A172 (cell line): Measurements from ENCODE around the gene ODF4. TPM values are rescaled to one million over a fixed set of nuclear protein-coding genes. Genes with fewer than 3 reads are reported as not detected.

Experiments used
- DNase-seq: peaks from one replicate; pipeline ENCODE4 v3.0.0-alpha.2; 2015; ENCODE audit warnings: low spot score
- total RNA-seq: library from RNA; depleted of rRNA; stranded (reverse); fragments of >200 nt; shearing (Covaris generic); gene quantifications from 2 replicates; pipeline ENCODE4 v1.2.3, GENCODE V29; 2014; rRNA removed

Gene ODF4
- not detected in 2 replicates for total RNA-seq

- DNase-seq, result no peak
Measured at GRCh38 chr17:8339540-8339939, at the start of gene ODF4. Gene ODF4, plus strand, starts transcription at chr17:8339840. Its CDS starts 212 bp downstream, at chr17:8340052.

GRCh38 chr17:8290043-8290442 lies 49.6 kb upstream of the ODF4 start:
- DNase-seq, result no peak

DNA sequence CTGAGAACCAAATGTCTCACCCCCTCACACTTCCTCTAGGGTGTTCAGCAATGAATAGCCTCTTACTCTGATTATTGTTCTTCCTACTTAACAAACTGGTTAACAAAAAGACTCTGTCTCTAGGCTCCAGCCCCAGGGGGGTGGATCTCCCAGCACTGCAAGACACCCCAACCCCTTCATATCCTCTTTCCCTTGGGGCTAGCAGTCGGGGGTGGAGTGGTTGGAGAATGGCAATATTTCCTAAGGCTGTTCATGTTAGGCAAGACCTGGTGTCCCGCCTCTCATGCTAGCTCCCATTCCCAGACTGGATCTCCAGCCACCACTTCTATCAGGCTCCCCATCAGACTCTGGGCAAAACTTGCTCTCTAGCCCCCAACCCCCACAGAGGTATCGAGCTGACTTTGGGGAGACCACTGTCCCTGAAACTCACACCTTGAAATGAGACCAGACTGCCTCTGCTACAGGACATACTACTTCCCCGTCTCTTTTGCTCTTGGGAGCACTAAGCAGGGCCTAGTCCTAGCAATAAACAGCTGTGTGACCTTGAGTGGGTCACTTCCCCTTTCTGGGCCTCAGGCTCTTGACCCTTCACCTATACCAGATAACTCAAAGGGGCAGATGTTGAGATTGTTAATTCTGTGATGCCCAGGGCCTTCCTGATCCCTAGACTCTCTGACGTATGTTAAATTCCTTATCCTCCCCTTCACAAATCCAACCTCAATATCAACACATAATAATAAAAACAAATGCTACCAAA lies 46.8 kb upstream of the ODF4 start:
- no peak for DNase-seq

DNA sequence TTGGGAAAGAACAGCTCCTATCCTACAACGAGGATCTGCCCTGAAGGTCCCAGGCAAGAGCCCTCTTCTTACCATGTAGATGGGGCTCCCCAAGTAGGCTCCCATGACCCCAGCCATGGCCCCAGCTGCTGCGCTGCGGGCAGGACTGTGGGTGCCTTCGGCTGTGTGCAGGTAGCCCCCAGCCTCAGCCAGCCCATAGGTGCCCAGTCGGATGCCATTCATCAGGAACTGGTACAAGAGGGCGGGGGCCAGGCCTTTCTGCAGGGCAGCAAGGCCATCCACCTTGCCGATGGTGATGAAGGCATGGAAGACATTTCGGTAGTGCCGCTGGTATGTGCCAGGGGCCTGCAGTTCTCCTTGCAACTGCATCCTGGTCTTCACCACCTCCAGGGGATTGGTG lies 45.3 kb upstream of the ODF4 start:
- DNase-seq, result no peak

GRCh38 chr17:8294814-8295316 lies 44.8 kb upstream of the ODF4 start:
- DNase-seq, result no peak

GRCh38 chr17:8300226-8300625 lies 39.4 kb upstream of the ODF4 start:
- DNase-seq, result no peak

GRCh38 chr17:8300627-8301242 lies 38.9 kb upstream of the ODF4 start:
- peak; percentile 63 for DNase-seq

DNA sequence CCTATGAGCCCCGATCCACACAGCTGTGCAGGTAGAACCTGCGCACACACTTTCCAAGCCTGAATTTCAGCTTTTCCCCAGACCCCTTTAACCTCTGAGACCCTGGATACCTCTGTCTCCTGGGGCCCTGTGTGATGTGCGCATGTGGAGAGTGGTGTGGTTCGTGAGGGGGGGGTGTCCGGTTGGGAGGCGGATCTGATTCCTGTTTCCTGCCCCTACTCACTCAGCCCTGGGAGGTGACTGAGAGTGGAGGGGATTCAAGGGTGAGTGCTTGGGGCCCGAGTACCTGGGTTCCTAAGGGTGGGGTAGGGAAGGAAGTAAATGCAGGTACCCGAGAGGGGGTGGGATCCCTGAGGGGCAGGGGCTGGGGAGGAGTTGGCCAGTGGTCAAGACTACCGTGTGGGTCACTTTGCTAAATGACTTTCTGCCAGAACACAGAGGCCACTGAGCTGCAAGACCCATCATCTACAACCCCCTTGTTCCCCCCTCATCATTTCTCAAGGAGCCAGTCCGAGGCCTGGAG lies 29.0 kb upstream of the ODF4 start:
- no peak for DNase-seq

GRCh38 chr17:8311131-8311790 lies 28.4 kb upstream of the ODF4 start:
- DNase-seq, result no peak

- no peak for DNase-seq
Measured at GRCh38 chr17:8312251-8312650, 27.4 kb upstream of the ODF4 start.

GRCh38 chr17:8312726-8313600 lies 26.7 kb upstream of the ODF4 start:
- DNase-seq, result no peak

DNA sequence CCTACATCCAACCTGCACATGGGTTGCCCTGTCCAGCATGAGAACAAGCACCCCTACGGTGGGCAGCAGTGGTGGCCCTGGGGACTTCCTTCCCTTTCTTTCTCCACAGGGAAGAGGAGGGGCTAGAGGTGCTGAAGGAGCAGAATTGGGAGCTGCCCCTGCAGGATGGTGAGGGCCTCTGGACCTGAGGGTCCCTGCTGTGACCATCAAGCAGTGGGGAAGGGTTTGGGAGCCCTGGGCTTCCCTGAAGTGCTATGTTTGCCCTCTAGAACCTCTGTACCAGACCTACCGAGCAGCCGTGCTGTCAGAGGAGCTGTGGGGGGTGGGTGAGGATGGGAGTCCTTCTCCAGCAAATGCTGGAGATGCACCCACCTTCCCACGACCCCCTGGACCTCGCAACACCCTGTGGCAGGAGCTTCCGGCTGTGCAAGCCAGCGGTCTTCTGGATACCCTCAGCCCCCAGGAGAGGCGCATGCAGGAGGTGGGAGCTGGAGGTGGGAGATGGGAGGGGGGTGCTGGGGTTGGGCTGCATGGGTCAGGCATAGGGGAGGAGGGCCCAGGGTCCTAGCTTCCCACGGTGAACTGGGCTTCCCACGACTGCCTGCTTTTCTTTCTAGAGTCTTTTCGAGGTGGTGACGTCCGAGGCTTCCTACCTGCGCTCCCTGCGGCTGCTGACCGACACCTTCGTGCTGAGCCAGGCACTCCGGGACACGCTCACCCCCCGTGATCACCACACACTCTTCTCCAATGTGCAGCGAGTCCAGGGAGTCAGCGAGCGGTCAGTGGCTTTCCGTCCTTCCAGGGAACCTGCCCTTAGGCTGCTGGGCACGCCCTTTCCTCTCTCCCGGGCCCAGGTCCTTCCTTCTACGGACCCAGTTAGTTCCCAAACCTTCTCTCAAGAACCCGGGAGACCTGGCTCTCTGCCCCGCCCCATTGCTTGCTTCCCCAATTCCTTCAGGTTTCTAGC lies 24.6 kb upstream of the ODF4 start:
- no peak for DNase-seq

DNA sequence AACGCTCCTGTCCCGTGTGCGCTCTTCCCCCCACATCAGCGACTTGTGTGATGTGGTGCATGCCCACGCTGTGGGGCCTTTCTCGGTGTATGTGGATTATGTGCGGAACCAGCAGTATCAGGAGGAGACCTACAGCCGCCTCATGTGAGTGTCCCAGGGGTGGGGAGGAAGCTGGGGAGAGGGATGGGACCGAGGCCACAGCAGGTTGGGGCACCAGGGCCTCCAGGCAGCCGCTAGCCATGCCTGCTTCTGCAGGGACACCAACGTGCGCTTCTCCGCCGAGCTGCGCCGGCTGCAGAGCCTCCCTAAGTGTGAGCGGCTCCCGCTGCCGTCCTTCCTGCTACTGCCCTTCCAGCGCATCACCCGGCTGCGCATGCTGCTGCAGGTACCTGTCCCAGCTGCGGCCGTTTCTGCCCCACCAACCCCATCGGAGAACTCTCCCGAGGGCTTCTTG lies 23.8 kb upstream of the ODF4 start:
- DNase-seq, result no peak

GRCh38 chr17:8318010-8318935 lies 21.4 kb upstream of the ODF4 start:
- DNase-seq, result no peak

- DNase-seq, result no peak
Measured at GRCh38 chr17:8320262-8320661, 19.4 kb upstream of the ODF4 start.

DNA sequence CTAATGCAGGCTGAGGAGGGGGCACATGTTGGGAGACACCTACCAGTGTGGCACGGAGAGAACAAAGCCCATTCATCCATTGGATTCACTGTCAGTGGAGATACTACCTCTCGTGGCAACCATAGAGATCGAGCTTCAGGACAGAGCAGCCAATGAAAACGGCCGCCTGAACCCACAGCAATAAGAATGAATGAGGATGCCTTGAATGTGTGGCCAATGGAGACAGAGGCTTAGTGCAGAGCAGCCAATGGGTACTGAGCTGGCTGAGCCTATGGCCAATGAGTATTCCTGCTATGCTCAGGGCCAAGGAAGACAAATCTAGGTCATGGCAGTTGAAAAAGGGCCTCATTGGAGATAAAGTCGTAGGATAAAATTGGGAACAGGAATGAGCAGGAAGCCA lies 18.6 kb upstream of the ODF4 start:
- DNase-seq, result peak; percentile 18

DNA sequence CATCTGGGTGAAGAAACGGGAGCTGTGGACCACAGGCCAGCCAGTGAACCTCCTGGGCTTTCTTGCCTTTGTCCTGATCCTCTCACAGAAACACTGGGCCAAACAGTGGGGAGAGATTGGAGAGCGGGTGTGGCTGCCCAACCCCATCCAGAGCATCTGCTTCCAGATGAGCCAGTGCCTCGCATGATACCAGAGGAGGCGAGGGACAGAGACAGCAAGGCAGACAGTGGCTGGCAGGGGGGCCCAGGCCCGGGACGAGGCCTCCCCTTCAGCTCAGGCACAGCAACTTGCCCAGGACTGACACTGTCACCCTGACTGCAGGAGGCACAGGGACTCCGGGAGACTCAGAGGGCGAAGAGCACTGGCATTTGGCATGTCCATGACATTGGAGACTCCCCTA lies 17.6 kb upstream of the ODF4 start:
- no peak for DNase-seq

DNA sequence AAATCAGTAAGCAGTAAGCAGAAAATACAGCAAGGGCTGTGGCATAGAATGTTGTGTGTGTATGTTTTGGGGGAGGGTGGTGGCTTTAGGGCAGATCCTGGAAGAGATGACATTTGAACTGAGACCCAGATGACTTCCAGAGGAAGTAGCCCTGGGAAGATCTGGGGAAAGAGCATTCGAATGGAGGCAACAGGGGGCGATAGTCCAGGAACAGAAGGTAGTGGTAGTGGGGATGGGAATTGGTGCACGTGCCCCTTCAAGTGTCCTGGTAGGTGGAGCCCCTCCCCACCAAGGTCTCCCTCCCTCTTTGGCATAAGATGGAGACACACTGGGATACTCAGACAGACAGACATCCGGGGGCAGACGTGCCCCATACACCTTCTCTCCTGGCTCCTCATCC lies 15.5 kb upstream of the ODF4 start:
- no peak for DNase-seq

DNA sequence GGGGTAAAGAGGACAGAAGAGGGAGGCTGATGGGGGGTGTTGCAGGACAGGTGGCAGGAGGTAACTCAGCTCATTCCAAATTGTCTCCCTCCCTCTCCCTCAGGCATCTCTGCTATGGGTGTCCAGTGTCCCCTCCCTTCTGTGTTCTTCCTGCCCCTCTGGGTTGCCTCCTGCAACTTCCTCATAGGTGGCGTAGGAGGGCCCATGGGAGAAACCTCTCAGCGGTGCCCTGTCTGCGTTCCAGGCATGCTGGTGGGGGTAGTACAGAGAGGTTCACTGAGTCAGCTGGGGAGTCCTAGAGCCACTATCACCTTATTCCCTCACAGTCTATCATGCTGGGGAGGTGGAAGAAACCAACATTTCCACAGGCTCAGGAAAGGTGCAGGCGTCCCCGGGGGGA lies 14.7 kb upstream of the ODF4 start:
- DNase-seq, result no peak
